Measurements from ENCODE around the gene ATP8B4. TPM values are rescaled to one million over a fixed set of nuclear protein-coding genes. Genes with fewer than 3 reads are reported as not detected.

The ATP8B4 gene, protein sequence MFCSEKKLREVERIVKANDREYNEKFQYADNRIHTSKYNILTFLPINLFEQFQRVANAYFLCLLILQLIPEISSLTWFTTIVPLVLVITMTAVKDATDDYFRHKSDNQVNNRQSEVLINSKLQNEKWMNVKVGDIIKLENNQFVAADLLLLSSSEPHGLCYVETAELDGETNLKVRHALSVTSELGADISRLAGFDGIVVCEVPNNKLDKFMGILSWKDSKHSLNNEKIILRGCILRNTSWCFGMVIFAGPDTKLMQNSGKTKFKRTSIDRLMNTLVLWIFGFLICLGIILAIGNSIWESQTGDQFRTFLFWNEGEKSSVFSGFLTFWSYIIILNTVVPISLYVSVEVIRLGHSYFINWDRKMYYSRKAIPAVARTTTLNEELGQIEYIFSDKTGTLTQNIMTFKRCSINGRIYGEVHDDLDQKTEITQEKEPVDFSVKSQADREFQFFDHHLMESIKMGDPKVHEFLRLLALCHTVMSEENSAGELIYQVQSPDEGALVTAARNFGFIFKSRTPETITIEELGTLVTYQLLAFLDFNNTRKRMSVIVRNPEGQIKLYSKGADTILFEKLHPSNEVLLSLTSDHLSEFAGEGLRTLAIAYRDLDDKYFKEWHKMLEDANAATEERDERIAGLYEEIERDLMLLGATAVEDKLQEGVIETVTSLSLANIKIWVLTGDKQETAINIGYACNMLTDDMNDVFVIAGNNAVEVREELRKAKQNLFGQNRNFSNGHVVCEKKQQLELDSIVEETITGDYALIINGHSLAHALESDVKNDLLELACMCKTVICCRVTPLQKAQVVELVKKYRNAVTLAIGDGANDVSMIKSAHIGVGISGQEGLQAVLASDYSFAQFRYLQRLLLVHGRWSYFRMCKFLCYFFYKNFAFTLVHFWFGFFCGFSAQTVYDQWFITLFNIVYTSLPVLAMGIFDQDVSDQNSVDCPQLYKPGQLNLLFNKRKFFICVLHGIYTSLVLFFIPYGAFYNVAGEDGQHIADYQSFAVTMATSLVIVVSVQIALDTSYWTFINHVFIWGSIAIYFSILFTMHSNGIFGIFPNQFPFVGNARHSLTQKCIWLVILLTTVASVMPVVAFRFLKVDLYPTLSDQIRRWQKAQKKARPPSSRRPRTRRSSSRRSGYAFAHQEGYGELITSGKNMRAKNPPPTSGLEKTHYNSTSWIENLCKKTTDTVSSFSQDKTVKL
- 0.42 and 12.2 TPM in 2 replicates for total RNA-seq

DNA sequence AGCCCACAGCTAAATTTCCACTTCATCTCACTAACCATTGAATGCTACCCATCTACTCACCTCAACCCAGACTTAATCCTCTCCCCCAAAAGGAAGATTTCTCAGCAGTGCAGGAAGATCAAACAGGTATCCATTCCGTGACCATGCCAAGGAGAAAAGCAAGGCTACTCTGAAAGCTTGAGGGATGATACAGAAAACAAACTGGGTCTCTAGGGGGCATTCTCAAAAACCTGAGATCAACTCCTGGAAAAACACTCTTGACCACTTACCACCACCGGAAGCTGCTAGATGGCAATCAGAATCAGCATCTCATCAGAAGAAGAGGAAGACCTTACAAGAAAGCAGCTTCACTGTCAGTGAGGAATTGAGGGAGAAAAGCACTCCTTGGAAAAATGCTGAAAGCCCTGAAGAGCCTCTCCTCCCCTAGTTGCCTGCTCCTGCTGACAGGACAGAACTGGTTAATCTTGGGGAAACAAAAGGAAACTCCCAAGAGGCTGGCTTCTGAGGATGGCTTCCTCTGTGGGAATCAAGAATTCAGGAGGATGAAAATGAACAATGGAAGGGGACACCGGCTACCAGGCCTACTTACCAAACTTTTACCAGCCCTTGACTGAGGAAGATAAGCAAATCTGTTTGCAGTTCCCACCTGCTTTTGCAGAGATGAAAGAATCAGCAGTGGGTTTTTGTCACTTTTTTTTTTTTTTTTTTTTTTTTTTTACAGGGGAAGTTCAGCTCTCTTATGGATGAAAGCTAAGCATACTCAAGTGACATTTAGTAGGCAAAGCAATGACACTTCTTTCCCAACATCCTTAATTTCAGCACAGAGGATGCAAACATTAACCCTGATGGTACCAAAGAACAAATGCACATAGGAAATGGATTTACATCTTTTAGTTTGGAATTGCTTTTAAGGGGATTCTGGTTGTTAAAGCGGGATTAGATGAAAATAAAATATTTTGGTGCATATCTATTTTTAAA is at the start of gene ATP8B4:
Gene ATP8B4 (minus strand): TSS at position 171 of the 978 bp plus-strand sequence. CDS start 12,267 bp downstream, outside the sequence.

Other genes with a start within 250 kb of the ATP8B4 start
- gene SLC27A2, start 63.0 kb upstream of the ATP8B4 start, total RNA-seq, result 0.05 and 0.30 TPM in 2 replicates
- not detected in 2 replicates for gene HDC, start 146.5 kb upstream of the ATP8B4 start, total RNA-seq
- gene GABPB1, start 236.0 kb upstream of the ATP8B4 start, total RNA-seq, result 43.7 and 46.5 TPM in 2 replicates

All from smooth muscle cell of the umbilical artery (primary cell).